DMS153 treated with DMSO at 0.1 percent for 48 hours (cell line): ENCODE results near the gene WDR27.
"Not testable (repeated sequence)": the region's sequence is repeated elsewhere in the genome, so short reads cannot be mapped to it uniquely, and the experiment has no call there.

Experiments
- DNase-seq: peaks from one replicate; lab custom pipeline; 2025; ENCODE audit not compliant: unreplicated experiment; lab: John Stamatoyannopoulos, UW

The WDR27 gene

GRCh38 chr6:169494038-169494437, 207.8 kb downstream of the WDR27 start:
- no peak for DNase-seq

GRCh38 chr6:169491482-169491881, 210.3 kb downstream of the WDR27 start:
- no peak for DNase-seq

GRCh38 chr6:169490830-169491229, 211.0 kb downstream of the WDR27 start:
- DNase-seq = no peak

- no peak for DNase-seq
Measured at GRCh38 chr6:169490246-169490641, 211.6 kb downstream of the WDR27 start.

GRCh38 chr6:169489563-169490245, 212.1 kb downstream of the WDR27 start:
- DNase-seq = no peak

- no peak for DNase-seq
Measured at GRCh38 chr6:169487579-169488436, 214.0 kb downstream of the WDR27 start.

- no peak for DNase-seq
Measured at GRCh38 chr6:169479783-169480495, 221.9 kb downstream of the WDR27 start.

- DNase-seq = no peak
Measured at GRCh38 chr6:169474362-169474761, 227.5 kb downstream of the WDR27 start.

- no peak for DNase-seq
Measured at GRCh38 chr6:169473663-169474062, 228.2 kb downstream of the WDR27 start.

- no peak for DNase-seq
Measured at GRCh38 chr6:169472786-169473416, 228.9 kb downstream of the WDR27 start.

- no peak for DNase-seq
Measured at GRCh38 chr6:169470790-169471189, 231.0 kb downstream of the WDR27 start.

GRCh38 chr6:169469028-169469427, 232.8 kb downstream of the WDR27 start:
- no peak for DNase-seq

- not testable (repeated sequence) for DNase-seq
Measured at GRCh38 chr6:169467755-169468154, 234.1 kb downstream of the WDR27 start.

GRCh38 chr6:169466256-169466655, 235.6 kb downstream of the WDR27 start:
- not testable (repeated sequence) for DNase-seq

GRCh38 chr6:169457762-169458161, 244.1 kb downstream of the WDR27 start:
- DNase-seq = no peak

- no peak for DNase-seq
Measured at GRCh38 chr6:169456840-169457239, 245.0 kb downstream of the WDR27 start.

GRCh38 chr6:169455470-169455869, 246.4 kb downstream of the WDR27 start:
- DNase-seq = no peak

- no peak for DNase-seq
Measured at GRCh38 chr6:169454872-169455204, 247.0 kb downstream of the WDR27 start.

GRCh38 chr6:169454204-169454871, 247.5 kb downstream of the WDR27 start:
- DNase-seq = no peak

GRCh38 chr6:169452869-169453620, 248.8 kb downstream of the WDR27 start:
- DNase-seq = no peak
